GM18517 (cell line): ENCODE data around the gene TMEM272.

Source experiments
- ATAC-seq: cut with Tn5 transposase; IDR thresholded peaks from one replicate; pipeline ENCODE4 v1.9.1; 2021; ENCODE audit warnings: mild to moderate bottlenecking, moderate library complexity; ENCODE audit not compliant: unreplicated experiment

Gene TMEM272

GRCh38 chr13:51807041-51807440, 37.9 kb downstream of the TMEM272 start:
- no peak for ATAC-seq

DNA sequence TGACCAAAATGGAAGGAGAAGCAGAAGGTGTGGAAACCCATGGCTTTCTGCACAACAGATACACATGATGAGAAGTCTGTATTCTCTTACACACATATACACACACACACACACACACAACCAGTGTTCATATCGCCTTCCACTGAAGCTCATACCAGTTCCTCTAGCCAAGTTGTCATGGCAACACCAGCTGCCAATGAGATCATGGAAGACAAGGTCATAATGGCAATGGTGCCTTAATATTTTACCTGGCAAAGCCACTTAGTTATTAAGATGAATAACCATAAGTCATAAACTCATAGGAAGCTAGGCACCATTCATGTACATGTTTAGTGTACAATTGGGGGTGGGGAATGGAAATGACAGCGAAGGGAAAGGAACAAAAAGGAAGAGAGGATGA, 38.4 kb downstream of the TMEM272 start:
- no peak for ATAC-seq

- ATAC-seq = no peak
Observed at GRCh38 chr13:51805925-51806324, 39.1 kb downstream of the TMEM272 start.

- no peak for ATAC-seq
Observed at GRCh38 chr13:51805313-51805712, 39.7 kb downstream of the TMEM272 start.

DNA sequence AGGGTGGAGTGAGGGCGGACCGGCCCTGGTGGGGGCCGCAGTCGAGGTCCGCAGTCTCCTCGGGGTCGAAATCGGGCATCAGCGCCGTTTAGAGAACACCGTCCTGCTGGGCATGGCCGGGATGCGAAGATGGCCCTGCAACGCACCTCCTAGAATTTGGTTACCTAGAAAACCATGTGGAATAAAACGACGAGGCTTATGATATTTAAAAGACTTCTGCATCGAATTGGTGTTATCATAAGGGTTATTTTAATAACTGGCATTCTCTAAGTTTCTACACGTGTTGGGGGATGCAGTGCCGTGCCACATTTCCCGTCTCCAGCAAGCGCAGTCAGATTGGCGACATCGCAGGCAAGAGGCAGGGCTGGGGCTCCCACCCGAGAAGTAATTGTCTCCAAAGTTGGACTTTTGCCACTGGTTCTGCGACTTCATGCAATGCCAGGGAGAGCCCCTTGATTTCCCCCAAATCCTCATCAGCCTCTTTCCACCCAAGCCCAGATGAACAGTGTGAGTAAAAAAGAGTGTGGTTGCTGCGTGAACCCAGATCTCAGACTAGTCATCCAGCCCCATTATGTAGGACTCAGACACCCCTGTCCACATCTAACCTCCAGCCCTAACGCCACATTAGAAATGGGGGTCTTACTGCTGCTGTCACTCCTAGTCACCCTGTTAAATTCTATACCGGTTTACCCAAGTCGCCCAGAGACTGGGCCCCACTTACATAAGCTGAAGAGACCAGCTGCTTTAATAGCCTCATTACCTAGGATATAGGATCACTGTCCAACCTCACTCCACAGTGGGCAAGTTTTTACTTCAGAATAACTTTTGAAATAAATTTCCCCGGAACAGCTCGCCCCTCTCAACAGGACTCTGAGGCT, 40.4 kb downstream of the TMEM272 start:
- peak; percentile 24 for ATAC-seq

DNA sequence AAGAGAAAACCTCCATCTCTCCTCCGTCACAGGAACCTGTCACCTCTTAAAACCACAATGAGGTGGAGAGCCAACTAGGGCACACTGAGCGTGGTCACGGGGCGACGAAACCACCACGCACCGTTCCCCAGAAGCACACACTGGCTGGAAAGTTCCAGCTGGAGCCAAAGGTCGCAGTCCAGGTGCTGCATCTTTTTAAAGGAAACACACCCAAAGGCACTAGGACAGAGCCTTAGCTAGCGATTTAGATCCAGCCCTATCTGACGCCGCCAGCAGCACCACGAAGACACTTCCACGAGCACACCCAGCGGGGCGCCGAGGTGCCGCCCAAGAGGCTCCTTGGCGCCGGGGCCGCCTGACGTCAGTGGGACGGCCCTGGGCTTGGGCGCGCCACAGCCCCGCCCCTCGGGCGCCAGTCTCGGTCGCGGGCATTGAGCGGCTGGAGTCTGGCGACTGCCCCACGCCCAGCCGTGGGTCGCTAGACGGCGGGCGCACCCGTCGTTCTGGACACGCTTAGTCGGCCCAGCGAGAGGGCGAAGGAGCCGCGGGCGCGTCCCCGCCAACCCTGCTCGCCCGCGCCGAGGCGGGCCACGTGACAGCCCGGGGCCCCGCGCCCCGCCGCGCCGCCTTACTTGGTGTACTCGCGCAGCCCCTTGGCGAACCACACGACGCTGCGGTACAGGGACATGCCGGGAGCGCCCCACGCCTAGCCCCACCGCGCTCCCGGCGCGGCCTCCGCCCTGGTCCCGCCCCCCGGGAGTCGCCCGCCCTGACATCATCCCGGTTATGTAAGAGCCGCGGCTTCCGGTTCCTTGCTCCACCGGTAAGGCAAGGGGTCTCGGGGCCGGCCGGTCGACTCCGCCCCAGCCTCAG, 41.3 kb downstream of the TMEM272 start, which contains the start of gene DHRS12:
TSS of gene DHRS12 (minus strand) at position 742 of the 873 bp plus-strand sequence. CDS start 4,504 bp downstream, outside the sequence.
- ATAC-seq = peak; percentile 77

DNA sequence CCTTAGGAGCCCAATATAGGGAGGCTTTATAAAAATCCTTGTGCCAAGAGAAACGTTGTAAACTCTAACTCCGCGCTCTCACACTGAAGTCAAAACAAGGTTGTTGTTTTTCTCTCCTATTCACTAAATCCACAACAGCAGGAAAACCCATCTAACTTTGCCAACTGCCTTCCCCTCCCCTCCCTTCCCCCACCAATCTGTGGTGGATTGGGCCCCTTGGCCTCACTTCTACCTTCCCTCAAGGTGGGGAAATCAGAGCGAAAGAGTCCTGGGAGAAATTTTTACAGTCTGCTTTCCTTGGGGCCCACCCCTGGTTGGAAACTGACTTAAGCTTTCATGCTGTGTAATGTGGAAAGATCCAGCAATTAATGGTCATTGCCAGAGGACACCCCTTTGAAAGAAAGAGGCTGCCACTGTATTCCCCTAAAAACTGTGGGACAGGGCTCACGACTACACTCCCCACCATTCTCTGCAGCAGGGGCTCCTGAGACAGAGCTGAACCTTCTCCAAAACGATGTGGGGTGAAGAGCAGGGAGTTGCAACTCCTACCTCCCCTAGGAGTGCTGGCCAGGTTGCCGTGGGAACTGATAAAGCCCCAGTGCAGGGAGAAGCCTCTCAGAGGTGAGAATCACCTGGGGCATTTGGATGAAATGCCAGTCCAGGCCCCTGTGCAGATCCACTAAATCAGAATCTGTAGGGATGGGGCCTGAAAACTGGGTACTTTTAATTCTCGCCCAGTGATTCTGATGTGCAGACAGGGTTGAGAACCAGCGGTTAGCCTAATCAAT, 42.2 kb downstream of the TMEM272 start:
- no peak for ATAC-seq

DNA sequence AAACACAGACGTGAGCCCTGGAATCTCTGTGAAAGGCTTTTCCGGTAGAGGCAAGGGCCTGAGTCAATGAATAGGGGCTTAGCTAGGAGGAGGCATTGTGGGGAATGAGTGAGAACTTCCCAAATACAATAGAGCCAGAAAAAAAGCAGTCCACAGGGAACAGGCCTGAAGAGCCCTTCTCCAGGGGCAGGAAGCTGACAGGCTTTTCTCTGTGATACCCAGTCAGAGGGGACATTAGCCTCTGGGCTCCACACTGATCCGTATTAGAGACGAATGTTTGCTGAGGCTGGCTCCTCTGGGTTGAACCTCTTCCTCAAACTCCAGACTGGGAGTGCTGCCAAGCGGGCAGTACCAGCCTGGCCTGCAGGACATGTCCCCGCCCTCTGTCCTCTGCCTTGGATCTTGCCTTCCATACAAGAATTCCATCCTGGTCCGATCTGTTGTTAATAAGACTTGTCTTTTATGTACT, 43.3 kb downstream of the TMEM272 start:
- no peak for ATAC-seq

- no peak for ATAC-seq
Observed at GRCh38 chr13:51800486-51800885, 44.5 kb downstream of the TMEM272 start.

DNA sequence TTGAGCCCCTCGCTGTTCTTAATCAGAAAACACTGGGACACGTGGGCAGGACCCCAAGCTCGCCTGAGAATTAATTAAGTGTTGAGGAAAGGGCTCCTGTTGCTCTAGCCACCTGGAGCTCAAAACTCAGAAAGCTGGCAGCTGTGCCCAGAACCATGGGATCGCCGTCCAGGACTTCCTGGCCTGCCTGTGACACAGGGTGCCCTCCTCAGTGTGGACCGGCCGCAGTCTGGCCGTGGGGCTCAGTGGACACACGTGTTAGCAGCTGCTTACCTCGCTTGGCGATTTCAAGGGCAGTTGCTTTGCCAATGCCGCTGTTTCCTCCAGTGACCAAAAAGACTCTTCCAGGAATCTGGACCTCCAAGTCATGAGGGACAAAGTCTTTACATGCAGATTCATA, 45.7 kb downstream of the TMEM272 start:
- no peak for ATAC-seq

GRCh38 chr13:51797664-51798488, 47.1 kb downstream of the TMEM272 start:
- no peak for ATAC-seq

DNA sequence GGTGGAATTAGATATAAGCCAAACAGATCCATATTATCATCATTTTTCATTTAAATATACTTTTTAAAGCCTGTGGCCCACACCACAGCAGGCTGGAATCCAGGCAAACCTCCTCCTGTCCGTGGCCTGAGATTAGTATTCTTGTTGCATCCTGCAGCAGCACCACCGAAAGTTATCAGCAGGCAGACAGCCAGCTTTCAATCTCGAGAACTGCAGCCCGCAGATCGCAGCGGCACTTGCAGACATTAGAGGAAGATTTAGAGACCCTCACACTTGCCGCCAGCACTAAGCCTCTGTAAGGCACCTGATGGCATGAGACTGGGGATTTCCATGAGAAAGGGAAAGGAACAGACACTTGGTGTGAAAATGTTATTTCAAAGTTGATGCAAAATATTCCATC, 48.4 kb downstream of the TMEM272 start:
- no peak for ATAC-seq

DNA sequence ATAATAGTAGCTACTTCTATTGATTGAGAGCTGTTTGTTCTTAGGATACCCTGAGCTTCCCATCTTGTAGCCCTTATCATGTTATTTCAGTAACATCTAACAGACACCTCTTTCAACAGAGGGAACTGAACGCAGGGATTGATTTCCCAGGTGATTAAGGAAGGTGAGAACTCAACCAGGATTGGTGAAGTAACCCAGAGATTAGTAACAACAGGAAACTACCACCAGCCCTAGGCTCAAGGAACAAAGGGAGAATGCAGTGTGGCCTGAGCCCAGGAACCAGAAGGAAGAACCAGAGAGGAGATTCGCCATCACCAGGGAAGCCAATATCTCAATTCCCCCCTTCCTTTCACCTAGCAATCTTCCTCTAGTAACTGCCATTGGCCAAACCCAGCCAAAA, 49.6 kb downstream of the TMEM272 start:
- no peak for ATAC-seq

DNA sequence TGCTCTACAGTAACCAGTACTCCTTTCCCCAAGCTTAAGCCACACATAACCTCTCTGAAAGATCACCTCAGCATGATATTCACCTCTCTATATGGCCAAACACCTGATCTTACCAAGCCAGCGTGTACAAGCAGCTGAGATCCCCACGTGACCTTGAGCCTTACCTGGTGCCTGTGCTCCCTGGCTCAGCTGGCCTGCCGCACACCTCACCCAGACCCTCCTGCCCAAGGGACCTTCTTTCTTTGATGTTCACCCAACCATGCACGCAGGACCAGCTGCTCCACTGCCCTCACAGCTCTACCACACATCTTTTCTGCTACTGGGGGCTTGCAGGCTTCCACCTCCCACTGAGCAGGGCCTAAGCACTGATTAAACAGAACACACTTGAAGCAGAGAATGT, 50.0 kb downstream of the TMEM272 start:
- no peak for ATAC-seq

DNA sequence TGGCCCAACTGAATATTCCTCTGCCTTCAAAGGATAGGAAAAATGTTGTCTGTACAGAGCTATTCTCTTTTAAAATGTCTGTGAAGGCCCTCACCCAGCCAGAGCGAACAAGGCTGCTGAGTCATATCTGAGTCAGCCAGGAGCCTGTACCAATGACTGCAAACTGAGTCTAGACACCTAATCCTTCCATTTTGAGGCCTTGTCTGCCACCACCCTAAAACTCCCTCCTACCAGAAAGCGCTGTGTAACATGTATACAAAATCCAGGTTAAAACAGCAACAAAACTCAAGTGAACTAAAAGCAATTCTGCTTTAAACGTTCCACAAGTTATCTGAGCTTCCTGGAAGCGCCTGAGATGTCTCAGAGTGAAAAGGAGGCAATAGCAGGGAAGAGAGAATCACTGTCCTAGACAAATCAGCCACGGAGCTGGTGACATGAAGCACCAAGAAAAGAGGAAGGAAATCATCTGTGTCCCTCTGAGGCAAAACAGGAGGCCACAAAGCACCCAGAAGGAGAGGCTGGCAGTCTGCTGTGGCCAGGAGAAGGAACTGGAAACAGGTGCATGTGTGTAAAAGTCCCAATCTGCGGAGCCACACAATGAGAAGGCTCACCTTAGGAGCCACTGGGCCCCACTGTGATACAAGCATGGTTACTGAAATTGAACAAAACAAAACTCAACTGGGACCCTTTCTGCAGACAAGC, 51.3 kb downstream of the TMEM272 start:
- no peak for ATAC-seq

DNA sequence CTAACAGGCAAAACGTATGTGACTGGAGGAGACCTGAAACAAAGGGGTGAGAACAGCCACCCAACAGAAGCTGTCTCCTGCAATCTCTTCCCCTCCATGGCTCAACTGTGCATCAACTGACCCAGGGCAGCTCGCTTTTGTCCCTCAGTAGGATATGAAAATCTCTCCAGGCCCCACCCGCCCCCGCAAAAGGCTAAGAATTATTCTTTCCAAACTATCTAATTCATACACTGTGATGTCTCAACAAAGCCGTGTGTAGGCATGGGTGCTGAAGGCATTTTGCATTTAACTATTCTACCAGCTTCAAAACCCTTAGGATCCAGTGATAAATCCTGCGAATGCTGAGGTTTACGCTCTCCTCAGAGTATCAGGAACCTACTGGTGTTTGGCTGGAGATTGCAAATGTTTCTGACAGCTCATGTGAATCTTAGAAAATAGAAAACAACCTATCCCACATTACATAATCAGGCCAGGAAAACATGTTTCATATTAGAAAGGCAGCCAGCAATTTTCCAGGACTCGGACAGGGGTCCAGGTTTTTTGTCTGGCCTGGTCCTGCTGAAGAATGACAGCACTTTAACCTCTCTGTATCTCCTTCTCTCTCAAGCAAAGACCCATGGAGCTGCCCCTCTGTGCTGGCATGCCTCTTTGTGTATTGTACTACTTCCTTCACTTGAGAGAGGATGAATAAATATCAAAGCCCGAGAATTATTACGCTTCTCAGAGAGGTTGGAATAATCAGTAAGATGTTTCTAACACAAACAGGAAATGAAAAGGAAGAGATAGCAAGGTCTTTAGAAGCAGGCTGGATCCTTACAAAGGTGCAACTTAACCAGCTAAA, 58.3 kb downstream of the TMEM272 start:
- ATAC-seq = no peak

- no peak for ATAC-seq
Observed at GRCh38 chr13:51785712-51786424, 59.1 kb downstream of the TMEM272 start.

DNA sequence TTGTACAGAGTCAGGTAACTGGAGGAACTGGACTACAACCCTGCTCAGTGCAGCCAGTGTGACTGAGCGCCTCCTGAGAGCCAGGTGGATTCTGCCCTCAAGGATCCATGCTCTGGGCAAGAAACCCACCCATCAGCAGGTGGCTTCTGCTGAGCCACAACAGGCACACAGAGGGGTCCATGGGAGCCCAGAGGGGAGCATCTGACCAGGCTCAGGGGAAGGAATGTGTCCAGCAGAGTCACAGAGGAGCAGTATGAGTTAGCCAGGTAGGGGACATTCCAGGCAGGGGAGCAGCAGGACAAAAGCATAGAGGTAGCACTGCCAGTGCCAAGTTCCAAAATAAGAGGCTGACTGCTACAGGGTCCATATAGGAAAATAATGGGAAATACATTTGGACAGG, 60.9 kb downstream of the TMEM272 start:
- no peak for ATAC-seq
